OCI-LY3 (cell line): ENCODE results near the gene KATNAL1.

Source experiments
- CTCF ChIP-seq: fragments of 200-600, 300-600 bp; sonication (generic); IDR thresholded peaks from 2 replicates; pipeline ENCODE4 v1.5.1; 2014; ENCODE audit warnings: antibody characterized with exemption, low read length, low read depth
- EZH2phosphoT487 ChIP-seq: fragments of 200-600 bp; shearing (Covaris generic); IDR thresholded peaks from 2 replicates; pipeline ENCODE4 v1.6.1; 2018; ENCODE audit warnings: antibody characterized with exemption, mixed run types, low read depth

- no peak for TF ChIP-seq CTCF
- no peak for TF ChIP-seq EZH2phosphoT487
Measured at GRCh38 chr13:30353471-30354215, 46.3 kb upstream of the KATNAL1 start.
